Activated B cell treated with CpG ODN at 0.5 μM for 24 hours (primary cell): ENCODE measurements around the gene TNFSF18. TPM values are rescaled to one million over a fixed set of nuclear protein-coding genes. Genes with fewer than 3 reads are reported as not detected.
"Not testable (repeated sequence)": the region's sequence is repeated elsewhere in the genome, so short reads cannot be mapped to it uniquely, and the experiment has no call there.

Source experiments
- ATAC-seq: fragments of 200-7000 bp; cut with Tn5 transposase; one replicate; pipeline ENCODE4 v1.10.0; 2021; ENCODE audit warnings: low read depth, mild to moderate bottlenecking, moderate library complexity
- CTCF ChIA-PET: fragments of 350-600 bp; sonication (Branson Sonifier 250); formaldehyde crosslinking; loops from one replicate; lab custom pipeline; 2021; ENCODE audit warnings: antibody characterized with exemption; lab: Charles Lee
- POLR2A ChIA-PET: fragments of 350-600 bp; sonication (Branson Sonifier 250); formaldehyde crosslinking; loops from one replicate; lab custom pipeline; 2021; ENCODE audit warnings: antibody characterized with exemption; lab: Charles Lee
- DNase-seq: peaks from one replicate; pipeline ENCODE4 v3.0.0; 2022
- H3K27ac Mint-ChIP-seq: one replicate; pipeline ENCODE4 v1.8.0; 2020; ENCODE audit warnings: mixed read lengths
- H3K27me3 Mint-ChIP-seq: one replicate; pipeline ENCODE4 v1.8.0; 2021; ENCODE audit warnings: mixed read lengths
- H3K36me3 Mint-ChIP-seq: one replicate; pipeline ENCODE4 v1.8.0; 2021; ENCODE audit warnings: low read depth, mixed read lengths
- H3K4me1 Mint-ChIP-seq: one replicate; pipeline ENCODE4 v1.8.0; 2021; ENCODE audit warnings: mixed read lengths
- H3K4me3 Mint-ChIP-seq: one replicate; pipeline ENCODE4 v1.8.0; 2020; ENCODE audit warnings: mild to moderate bottlenecking, mixed read lengths
- H3K9me3 Mint-ChIP-seq: one replicate; pipeline ENCODE4 v1.8.0; 2020; ENCODE audit warnings: mixed read lengths
- CTCF ChIP-seq: fragments of 200-600 bp; IDR thresholded peaks from one replicate; pipeline ENCODE4 v1.8.0; 2022; ENCODE audit warnings: antibody characterized with exemption, mild to moderate bottlenecking
- intact Hi-C: fragments of 100-400 bp; cut with micrococcal nuclease; formaldehyde crosslinking; loops from one replicate; pipeline ENCODE4 v1.15.1; 2024
- total RNA-seq: library from RNA; stranded (reverse); gene quantifications from 2 replicates; pipeline ENCODE4 v1.2.3, GENCODE V29; 2022

Gene TNFSF18
- total RNA-seq, 1 donor from 2014 or later = not detected

- Mint-ChIP-seq H3K9me3 (peaks cover 2% of the 10 kb centered on the region), H3K27me3 (no peaks in the 10 kb centered on the region), H3K27ac (no peak overlapping the region), H3K4me3 (no peak overlapping the region), H3K4me1 (no peaks in the 10 kb centered on the region), H3K36me3 (no peaks in the 10 kb centered on the region)
- no peak for ATAC-seq
- TF ChIP-seq CTCF = no peak
- DNase-seq = no peak
- intact Hi-C loops = no loop called here
- POLR2A ChIA-PET = interaction anchor here (0.8 kb wide), 1 partner anchor 17 kb away, joined by 3 read pairs; no protein-coding TSS in a partner anchor
- CTCF ChIA-PET = no interaction called here
These were observed 43.8 kb upstream of the TNFSF18 start for GRCh38 chr1:173094541-173094940.

GRCh38 chr1:173093691-173094445 is 43.1 kb upstream of the TNFSF18 start:
- Mint-ChIP-seq H3K27me3 (no peaks in the 10 kb centered on the region), H3K27ac (no peak overlapping the region), H3K9me3 (peaks cover 6% of the 10 kb centered on the region), H3K4me3 (no peak overlapping the region), H3K4me1 (no peaks in the 10 kb centered on the region), H3K36me3 (no peaks in the 10 kb centered on the region)
- ChIA-PET CTCF (interaction anchor here (0.9 kb wide), 1 partner anchor 349 kb away, joined by 4 read pairs; no protein-coding TSS in a partner anchor), POLR2A (interaction anchor here (0.8 kb wide), 1 partner anchor 17 kb away, joined by 3 read pairs; no protein-coding TSS in a partner anchor)
- ATAC-seq = no peak
- no peak for TF ChIP-seq CTCF
- intact Hi-C loops = no loop called here
- DNase-seq = no peak

GRCh38 chr1:173084292-173084691 is 33.6 kb upstream of the TNFSF18 start:
- H3K4me3 Mint-ChIP-seq = no peak overlapping the region
- H3K36me3 Mint-ChIP-seq = no peaks in the 10 kb centered on the region
- DNase-seq = no peak
- no peak for ATAC-seq
- peaks cover 3% of the 10 kb centered on the region for H3K27me3 Mint-ChIP-seq
- intact Hi-C loops = no loop called here
- H3K4me1 Mint-ChIP-seq = no peaks in the 10 kb centered on the region
- peaks cover 1% of the 10 kb centered on the region for H3K9me3 Mint-ChIP-seq
- TF ChIP-seq CTCF = no peak
- ChIA-PET POLR2A (interaction anchor here (0.7 kb wide), 1 partner anchor 29 kb away, joined by 4 read pairs; no protein-coding TSS in a partner anchor), CTCF (no interaction called here)
- H3K27ac Mint-ChIP-seq = no peak overlapping the region

- no peaks in the 10 kb centered on the region for H3K9me3 Mint-ChIP-seq
- POLR2A ChIA-PET = no interaction called here
These were observed 32.2 kb upstream of the TNFSF18 start for GRCh38 chr1:173082913-173083312.

GRCh38 chr1:173074217-173074616 is 23.5 kb upstream of the TNFSF18 start:
- POLR2A ChIA-PET, H3K4me1 Mint-ChIP-seq, H3K27ac Mint-ChIP-seq, H3K9me3 Mint-ChIP-seq, H3K27me3 Mint-ChIP-seq, ATAC-seq, CTCF ChIA-PET, H3K4me3 Mint-ChIP-seq, H3K36me3 Mint-ChIP-seq, DNase-seq, intact Hi-C loops: not testable (repeated sequence)

More at GRCh38 chr1:173082913-173083312, 32.2 kb upstream of the TNFSF18 start:
- no peak for TF ChIP-seq CTCF
- Mint-ChIP-seq H3K4me3 (no peak overlapping the region), H3K4me1 (no peaks in the 10 kb centered on the region), H3K36me3 (no peaks in the 10 kb centered on the region), H3K27me3 (peaks cover 3% of the 10 kb centered on the region), H3K27ac (no peak overlapping the region)
- no peak for ATAC-seq
- intact Hi-C loops = no loop called here
- DNase-seq = no peak
- CTCF ChIA-PET = no interaction called here
